ENCODE data around the gene LRRC1.

DNA sequence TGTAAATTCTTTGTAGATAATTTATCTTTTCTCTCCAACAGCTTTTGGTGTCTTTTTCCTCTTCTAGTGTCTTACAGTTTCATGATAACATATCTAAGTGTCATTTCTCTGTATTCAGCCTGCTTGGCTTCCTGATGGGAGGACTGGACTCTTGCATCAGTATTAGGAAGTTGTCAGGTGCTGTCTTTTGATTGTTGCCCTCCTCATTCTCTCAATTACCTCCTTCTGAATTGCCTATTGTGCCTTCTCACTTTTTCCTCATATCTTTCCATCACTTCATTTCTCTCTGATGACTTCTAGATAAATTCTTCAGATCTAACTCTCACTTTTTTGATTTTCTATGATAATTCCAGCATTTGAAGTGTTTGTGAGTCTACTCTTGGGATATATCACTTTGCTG is 162.0 kb downstream of the LRRC1 start:
- no peak for TF ChIP-seq POLR2A (IDR thresholded peaks at IDR 0.05; ENCODE audit: control extremely low read depth in 1 of 2, low read depth in 2 of 2, low read length in 2 of 2)
- TF ChIP-seq, protein P1, sequence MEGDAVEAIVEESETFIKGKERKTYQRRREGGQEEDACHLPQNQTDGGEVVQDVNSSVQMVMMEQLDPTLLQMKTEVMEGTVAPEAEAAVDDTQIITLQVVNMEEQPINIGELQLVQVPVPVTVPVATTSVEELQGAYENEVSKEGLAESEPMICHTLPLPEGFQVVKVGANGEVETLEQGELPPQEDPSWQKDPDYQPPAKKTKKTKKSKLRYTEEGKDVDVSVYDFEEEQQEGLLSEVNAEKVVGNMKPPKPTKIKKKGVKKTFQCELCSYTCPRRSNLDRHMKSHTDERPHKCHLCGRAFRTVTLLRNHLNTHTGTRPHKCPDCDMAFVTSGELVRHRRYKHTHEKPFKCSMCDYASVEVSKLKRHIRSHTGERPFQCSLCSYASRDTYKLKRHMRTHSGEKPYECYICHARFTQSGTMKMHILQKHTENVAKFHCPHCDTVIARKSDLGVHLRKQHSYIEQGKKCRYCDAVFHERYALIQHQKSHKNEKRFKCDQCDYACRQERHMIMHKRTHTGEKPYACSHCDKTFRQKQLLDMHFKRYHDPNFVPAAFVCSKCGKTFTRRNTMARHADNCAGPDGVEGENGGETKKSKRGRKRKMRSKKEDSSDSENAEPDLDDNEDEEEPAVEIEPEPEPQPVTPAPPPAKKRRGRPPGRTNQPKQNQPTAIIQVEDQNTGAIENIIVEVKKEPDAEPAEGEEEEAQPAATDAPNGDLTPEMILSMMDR (IDR thresholded peaks at IDR 0.05; ENCODE audit: control extremely low read depth in 1 of 3, insufficient read depth in 1 of 3, low read depth in 1 of 3, low read length in 3 of 3): no peak
- TF ChIP-seq EZH2 (IDR thresholded peaks at IDR 0.05; ENCODE audit: low read depth, low read length, severe bottlenecking): no peak
- TF ChIP-seq YY1 (IDR thresholded peaks at IDR 0.05; ENCODE audit: low read depth, low read length): no peak
- no peak for TF ChIP-seq SRF (IDR thresholded peaks at IDR 0.05; ENCODE audit: low read depth, low read length)
- TF ChIP-seq SIN3A (conservative IDR thresholded peaks at IDR 0.05 in 1 of 2, IDR thresholded peaks at IDR 0.05 in 1 of 2; ENCODE audit: low read depth in 1 of 2, low read length in 2 of 2): no peak
- no peak for TF ChIP-seq POLR2AphosphoS5 (IDR thresholded peaks at IDR 0.05; ENCODE audit: low read depth, low read length)
- no peak for TF ChIP-seq CBX8 (IDR thresholded peaks at IDR 0.05; ENCODE audit: borderline replicate concordance, low read depth, low read length)
- TF ChIP-seq RFX5 (IDR thresholded peaks at IDR 0.05; ENCODE audit: borderline replicate concordance, low read depth, low read length): no peak
- TF ChIP-seq, protein P2, sequence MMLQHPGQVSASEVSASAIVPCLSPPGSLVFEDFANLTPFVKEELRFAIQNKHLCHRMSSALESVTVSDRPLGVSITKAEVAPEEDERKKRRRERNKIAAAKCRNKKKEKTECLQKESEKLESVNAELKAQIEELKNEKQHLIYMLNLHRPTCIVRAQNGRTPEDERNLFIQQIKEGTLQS (IDR thresholded peaks at IDR 0.05; ENCODE audit: insufficient read depth, low read depth, low read length): no peak
